ENCODE measurements around the gene ESRRB. TPM values are rescaled to one million over a fixed set of nuclear protein-coding genes. Genes with fewer than 3 reads are reported as not detected.

Gene ESRRB
- total and polyA plus RNA-seq, 12 donors = 2.5 to 13.4 (median 7.0) TPM

- TF ChIP-seq, protein P1, sequence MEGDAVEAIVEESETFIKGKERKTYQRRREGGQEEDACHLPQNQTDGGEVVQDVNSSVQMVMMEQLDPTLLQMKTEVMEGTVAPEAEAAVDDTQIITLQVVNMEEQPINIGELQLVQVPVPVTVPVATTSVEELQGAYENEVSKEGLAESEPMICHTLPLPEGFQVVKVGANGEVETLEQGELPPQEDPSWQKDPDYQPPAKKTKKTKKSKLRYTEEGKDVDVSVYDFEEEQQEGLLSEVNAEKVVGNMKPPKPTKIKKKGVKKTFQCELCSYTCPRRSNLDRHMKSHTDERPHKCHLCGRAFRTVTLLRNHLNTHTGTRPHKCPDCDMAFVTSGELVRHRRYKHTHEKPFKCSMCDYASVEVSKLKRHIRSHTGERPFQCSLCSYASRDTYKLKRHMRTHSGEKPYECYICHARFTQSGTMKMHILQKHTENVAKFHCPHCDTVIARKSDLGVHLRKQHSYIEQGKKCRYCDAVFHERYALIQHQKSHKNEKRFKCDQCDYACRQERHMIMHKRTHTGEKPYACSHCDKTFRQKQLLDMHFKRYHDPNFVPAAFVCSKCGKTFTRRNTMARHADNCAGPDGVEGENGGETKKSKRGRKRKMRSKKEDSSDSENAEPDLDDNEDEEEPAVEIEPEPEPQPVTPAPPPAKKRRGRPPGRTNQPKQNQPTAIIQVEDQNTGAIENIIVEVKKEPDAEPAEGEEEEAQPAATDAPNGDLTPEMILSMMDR (IDR thresholded peaks at IDR 0.05) = no peak
- Histone ChIP-seq H3K27me3 (peaks cover 0 to 12% (median 0%) of the 10 kb centered on the region in 7 donors), H3K4me3 (no peak overlapping the region), H3K27ac (no peak overlapping the region), H3K9me3 (no peaks in the 10 kb centered on the region), H3K4me1 (peaks cover 0 to 4% (median 0%) of the 10 kb centered on the region in 9 donors), H3K36me3 (no peaks in the 10 kb centered on the region)
- DNase-seq (no peak), ATAC-seq (no peak)
- intact Hi-C loops (cut with DNase I) = no loop called here
- 77 to 87% methylated on average over 5 of the region's 5 CpGs for WGBS, 2 donors
These were observed 18.6 kb downstream of the ESRRB start for GRCh38 chr14:76394569-76394968.

DNA sequence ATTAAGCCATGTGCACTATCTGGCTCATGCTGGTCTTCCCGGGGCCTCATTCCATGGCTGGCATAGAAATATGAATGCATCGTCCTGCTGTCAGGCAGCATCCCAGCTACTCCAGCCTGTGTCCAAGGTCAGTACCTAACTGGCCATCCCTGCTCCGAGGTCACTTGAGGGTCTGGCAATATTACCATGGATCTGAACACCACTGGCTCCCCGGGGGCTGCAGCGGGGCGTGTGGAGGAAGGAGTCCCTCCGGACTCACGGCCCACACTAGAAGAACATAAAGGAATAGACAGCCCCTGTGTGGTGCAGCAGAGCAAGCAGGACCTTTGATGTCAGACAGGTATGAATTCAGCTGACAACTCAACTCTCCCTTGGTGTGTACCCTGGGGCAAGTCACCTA is 19.2 kb downstream of the ESRRB start:
- ATAC-seq (no peak), DNase-seq (no peak)
- WGBS, 2 donors = 77 to 85% methylated on average over 8 of the region's 8 CpGs
- TF ChIP-seq, protein P1 (IDR thresholded peaks at IDR 0.05) = no peak
- intact Hi-C loops (cut with DNase I) = no loop called here
- Histone ChIP-seq H3K36me3 (no peaks in the 10 kb centered on the region), H3K9me3 (no peaks in the 10 kb centered on the region), H3K4me1 (peaks cover 0 to 4% (median 0%) of the 10 kb centered on the region in 9 donors), H3K4me3 (no peak overlapping the region), H3K27ac (no peak overlapping the region), H3K27me3 (peaks cover 0 to 12% (median 0%) of the 10 kb centered on the region in 7 donors)

GRCh38 chr14:76396714-76397187 is 20.8 kb downstream of the ESRRB start:
- intact Hi-C loops (cut with DNase I) = no loop called here
- TF ChIP-seq, protein P1 (IDR thresholded peaks at IDR 0.05) = no peak
- 78 to 80% methylated on average over 19 of the region's 19 CpGs for WGBS, 2 donors
- H3K36me3 ChIP-seq = no peaks in the 10 kb centered on the region
- DNase-seq (no peak), ATAC-seq (no peak)
- no peak overlapping the region for H3K27ac ChIP-seq
- H3K9me3 ChIP-seq = no peaks in the 10 kb centered on the region
- H3K4me3 ChIP-seq = no peak overlapping the region
- peaks cover 0 to 12% (median 0%) of the 10 kb centered on the region in 7 donors for H3K27me3 ChIP-seq
- peaks cover 0 to 4% (median 0%) of the 10 kb centered on the region in 9 donors for H3K4me1 ChIP-seq

DNA sequence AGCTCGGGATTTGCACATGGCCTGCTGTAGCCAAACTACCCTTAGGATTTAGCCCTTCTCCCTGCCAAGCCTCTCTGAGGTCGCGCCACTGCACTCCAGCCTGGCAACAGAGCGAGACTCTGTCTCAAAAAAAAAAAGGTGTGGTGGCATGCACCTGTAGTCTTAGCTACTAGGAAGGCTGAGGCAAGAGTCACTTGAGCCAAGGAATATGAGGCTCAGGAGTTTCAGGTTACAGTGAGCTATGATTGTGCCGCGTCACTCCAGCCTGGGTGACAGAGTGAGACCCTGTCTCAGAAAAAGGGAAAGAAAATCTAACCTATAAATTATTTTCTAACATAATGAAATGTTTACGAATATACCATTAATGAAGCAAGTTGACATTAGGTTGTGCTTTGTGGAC is 29.7 kb downstream of the ESRRB start:
- Histone ChIP-seq H3K36me3 (no peaks in the 10 kb centered on the region), H3K9me3 (no peaks in the 10 kb centered on the region), H3K4me1 (no peaks in the 10 kb centered on the region), H3K27me3 (peaks cover 0 to 6% (median 0%) of the 10 kb centered on the region in 7 donors), H3K27ac (no peak overlapping the region), H3K4me3 (no peak overlapping the region)
- WGBS, 2 donors = 92 to 95% methylated on average over 7 of the region's 7 CpGs
- TF ChIP-seq, protein P1 (IDR thresholded peaks at IDR 0.05) = no peak
- intact Hi-C loops (cut with DNase I) = no loop called here
- DNase-seq (no peak), ATAC-seq (no peak)

Data from heart right ventricle (tissue), 16 donors.